ENCODE results near the gene XRCC6. TPM values are rescaled to one million over a fixed set of nuclear protein-coding genes. Genes with fewer than 3 reads are reported as not detected.
A peak's percentile ranks its signal among the peaks of the same experiment; 100 is the strongest.

XRCC6 gene
- total RNA-seq, 1 experiment from 2014 or later = 203 TPM

- H3K27ac Mint-ChIP-seq (ENCODE audit: low read depth, unreplicated experiment) = peak overlapping the region; percentile 97
- H3K27me3 Mint-ChIP-seq (ENCODE audit: insufficient read depth, unreplicated experiment) = no peaks in the 10 kb centered on the region
- peak overlapping the region; percentile 96 for H3K4me3 Mint-ChIP-seq (ENCODE audit: unreplicated experiment)
- ChIA-PET POLR2A (interaction anchor here (0.6 to 3.5 kb wide), 28 partner anchors 8 to 859 kb away, joined by 3 to 35 read pairs (median 4); partner anchors contain the start of genes ACO2, CCDC134, CENPM and DESI1), CTCF (interaction anchor here (1.3 to 3.7 kb wide), 2 partner anchors 10 to 15 kb away, joined by 3 to 22 read pairs; no protein-coding TSS in a partner anchor)
- intact Hi-C loops (cut with micrococcal nuclease) = no loop called here
- H3K4me1 Mint-ChIP-seq (ENCODE audit: insufficient read depth, unreplicated experiment) = peaks cover 12% of the 10 kb centered on the region
- no peak for DNase-seq (ENCODE audit: unreplicated experiment)
- BruUV-seq (replicated peaks) = TSS peak; percentile 67
- H3K9me3 Mint-ChIP-seq (ENCODE audit: unreplicated experiment) = no peaks in the 10 kb centered on the region
- peaks cover 26% of the 10 kb centered on the region for H3K36me3 Mint-ChIP-seq (ENCODE audit: insufficient read depth, unreplicated experiment)
- TF ChIP-seq, protein P1, sequence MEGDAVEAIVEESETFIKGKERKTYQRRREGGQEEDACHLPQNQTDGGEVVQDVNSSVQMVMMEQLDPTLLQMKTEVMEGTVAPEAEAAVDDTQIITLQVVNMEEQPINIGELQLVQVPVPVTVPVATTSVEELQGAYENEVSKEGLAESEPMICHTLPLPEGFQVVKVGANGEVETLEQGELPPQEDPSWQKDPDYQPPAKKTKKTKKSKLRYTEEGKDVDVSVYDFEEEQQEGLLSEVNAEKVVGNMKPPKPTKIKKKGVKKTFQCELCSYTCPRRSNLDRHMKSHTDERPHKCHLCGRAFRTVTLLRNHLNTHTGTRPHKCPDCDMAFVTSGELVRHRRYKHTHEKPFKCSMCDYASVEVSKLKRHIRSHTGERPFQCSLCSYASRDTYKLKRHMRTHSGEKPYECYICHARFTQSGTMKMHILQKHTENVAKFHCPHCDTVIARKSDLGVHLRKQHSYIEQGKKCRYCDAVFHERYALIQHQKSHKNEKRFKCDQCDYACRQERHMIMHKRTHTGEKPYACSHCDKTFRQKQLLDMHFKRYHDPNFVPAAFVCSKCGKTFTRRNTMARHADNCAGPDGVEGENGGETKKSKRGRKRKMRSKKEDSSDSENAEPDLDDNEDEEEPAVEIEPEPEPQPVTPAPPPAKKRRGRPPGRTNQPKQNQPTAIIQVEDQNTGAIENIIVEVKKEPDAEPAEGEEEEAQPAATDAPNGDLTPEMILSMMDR (IDR thresholded peaks at IDR 0.05; ENCODE audit: unreplicated experiment) = no peak
Measured at GRCh38 chr22:41687901-41688364, 66.8 kb downstream of the XRCC6 start.

- Mint-ChIP-seq H3K27ac (ENCODE audit: low read depth, unreplicated experiment) (peak within 1 kb of the TSS; percentile 97), H3K36me3 (ENCODE audit: insufficient read depth, unreplicated experiment) (peaks cover 25% of the 10 kb centered on the region), H3K4me3 (ENCODE audit: unreplicated experiment) (peak within 1 kb of the TSS; percentile 96), H3K9me3 (ENCODE audit: unreplicated experiment) (no peaks in the 10 kb centered on the region), H3K4me1 (ENCODE audit: insufficient read depth, unreplicated experiment) (peaks cover 12% of the 10 kb centered on the region), H3K27me3 (ENCODE audit: insufficient read depth, unreplicated experiment) (no peaks in the 10 kb centered on the region)
- POLR2A ChIA-PET = interaction anchor here (0.6 to 3.5 kb wide), 33 partner anchors 8 to 836 kb away, joined by 3 to 35 read pairs (median 4); partner anchors contain the start of genes ACO2, CCDC134, CENPM and DESI1
- intact Hi-C loops (cut with micrococcal nuclease) = no loop called here
- TF ChIP-seq, protein P1 (IDR thresholded peaks at IDR 0.05; ENCODE audit: unreplicated experiment) = no peak
- no TSS peak for BruUV-seq (replicated peaks)
- CTCF ChIA-PET = interaction anchor here (0.6 to 3.7 kb wide), 4 partner anchors 9 to 629 kb away, joined by 3 to 22 read pairs (median 3); no protein-coding TSS in a partner anchor
- DNase-seq (ENCODE audit: unreplicated experiment) = peak; percentile 92
Measured at GRCh38 chr22:41688365-41689211, 67.5 kb downstream of the XRCC6 start, which contains the start of gene SNU13. Gene SNU13 (minus strand): TSS chr22:41688867. CDS start chr22:41688796, 71 bp downstream.

DNA sequence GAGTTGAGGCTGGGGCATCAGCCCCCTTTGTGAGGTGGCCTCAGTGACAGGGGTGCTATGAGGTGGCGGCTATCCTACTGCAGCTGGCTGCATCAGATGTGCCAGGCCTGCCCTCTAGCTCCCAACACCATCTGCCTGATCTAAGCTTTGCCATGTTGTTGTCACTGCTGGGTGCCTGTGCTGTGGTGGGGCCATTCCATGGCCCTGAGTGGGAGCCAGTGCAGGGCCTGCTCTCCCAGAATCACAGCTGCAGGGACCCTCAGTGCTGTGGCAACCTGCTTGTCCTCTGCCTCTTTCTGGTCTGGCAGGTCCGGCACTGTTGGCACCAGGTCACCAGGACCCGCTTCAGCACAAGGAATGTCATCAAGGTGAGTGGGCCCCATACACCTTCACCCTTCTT is 69.4 kb downstream of the XRCC6 start:
- Mint-ChIP-seq H3K27me3 (ENCODE audit: insufficient read depth, unreplicated experiment) (no peaks in the 10 kb centered on the region), H3K27ac (ENCODE audit: low read depth, unreplicated experiment) (no peak overlapping the region), H3K36me3 (ENCODE audit: insufficient read depth, unreplicated experiment) (peaks cover 20% of the 10 kb centered on the region), H3K4me3 (ENCODE audit: unreplicated experiment) (no peak overlapping the region), H3K9me3 (ENCODE audit: unreplicated experiment) (no peaks in the 10 kb centered on the region), H3K4me1 (ENCODE audit: insufficient read depth, unreplicated experiment) (peaks cover 5% of the 10 kb centered on the region)
- intact Hi-C loops (cut with micrococcal nuclease) = no loop called here
- CTCF ChIA-PET = interaction anchor here (0.7 to 1.1 kb wide), 2 partner anchors 24 to 250 kb away, joined by 3 to 4 read pairs; no protein-coding TSS in a partner anchor
- DNase-seq (ENCODE audit: unreplicated experiment) = no peak
- TF ChIP-seq, protein P1 (IDR thresholded peaks at IDR 0.05; ENCODE audit: unreplicated experiment) = no peak
- POLR2A ChIA-PET = interaction anchor here (0.6 kb wide), 1 partner anchor 8 kb away, joined by 3 read pairs; no protein-coding TSS in a partner anchor
- no TSS peak for BruUV-seq (replicated peaks)

GRCh38 chr22:41695211-41695610 is 74.1 kb downstream of the XRCC6 start:
- ChIA-PET CTCF (interaction anchor here (4.8 kb wide), 1 partner anchor 244 kb away, joined by 50 read pairs; no protein-coding TSS in a partner anchor), POLR2A (interaction anchor here (1.0 kb wide), 1 partner anchor 21 kb away, joined by 4 read pairs; no protein-coding TSS in a partner anchor)
- intact Hi-C loops (cut with micrococcal nuclease) = no loop called here
- DNase-seq (ENCODE audit: unreplicated experiment) = no peak
- Mint-ChIP-seq H3K4me1 (ENCODE audit: insufficient read depth, unreplicated experiment) (peaks cover 6% of the 10 kb centered on the region), H3K9me3 (ENCODE audit: unreplicated experiment) (no peaks in the 10 kb centered on the region), H3K36me3 (ENCODE audit: insufficient read depth, unreplicated experiment) (peaks cover 14% of the 10 kb centered on the region), H3K4me3 (ENCODE audit: unreplicated experiment) (no peak overlapping the region), H3K27ac (ENCODE audit: low read depth, unreplicated experiment) (no peak overlapping the region), H3K27me3 (ENCODE audit: insufficient read depth, unreplicated experiment) (no peaks in the 10 kb centered on the region)
- TF ChIP-seq, protein P1 (IDR thresholded peaks at IDR 0.05; ENCODE audit: unreplicated experiment) = no peak
- BruUV-seq (replicated peaks) = TSS peak; percentile 15
